GM10248 (cell line): ENCODE measurements around the gene SLC45A3.

Experiments
- CTCF ChIA-PET: fragments of 300-600 bp; sonication (Branson Sonifier 250); formaldehyde crosslinking; extraction: SDS; loops from one replicate; lab custom pipeline; 2021; ENCODE audit warnings: antibody characterized with exemption; lab: Yijun Ruan, JAX
- POLR2A ChIA-PET: fragments of 350-650 bp; sonication (Branson Sonifier 250); formaldehyde crosslinking; extraction: SDS; loops from one replicate; lab custom pipeline; 2020; ENCODE audit warnings: antibody characterized with exemption; lab: Yijun Ruan, JAX
- DNase-seq: peaks from one replicate; pipeline ENCODE4 v3.0.0; 2012; ENCODE audit errors: extremely low spot score
- TF ChIP-seq, protein P1 (sequence below): IDR thresholded peaks from 2 replicates; pipeline ENCODE4 v1.5.1; 2012; ENCODE audit warnings: mild to moderate bottlenecking, low read depth; ENCODE audit errors: extremely low read depth, missing control alignments, control extremely low read depth

SLC45A3 gene

DNA sequence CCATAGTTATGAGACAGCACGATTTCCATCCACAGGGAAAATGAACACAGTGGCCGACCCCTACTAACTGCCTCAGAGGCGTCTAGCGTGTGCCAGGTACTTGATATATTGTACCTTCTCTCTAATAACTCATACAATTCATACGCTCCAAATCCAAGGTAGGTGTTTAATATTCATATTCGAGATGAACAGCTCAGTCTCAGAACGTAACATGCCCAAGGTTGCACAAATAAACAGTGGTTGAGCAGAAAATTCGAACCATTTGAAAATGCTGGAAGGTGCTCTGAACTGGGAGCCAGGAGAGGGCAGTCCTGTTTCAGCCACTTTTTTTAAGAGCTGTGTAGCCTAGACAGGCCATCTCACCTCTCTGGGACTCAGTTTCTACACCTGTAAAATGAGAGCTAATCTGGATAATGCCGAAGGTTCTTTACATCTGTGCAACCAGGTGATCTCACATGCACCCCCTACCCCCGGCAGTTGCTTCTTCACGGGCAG, 7.9 kb downstream of the SLC45A3 start:
- no peak for DNase-seq
- CTCF ChIA-PET = interaction anchor here (1.1 to 4.2 kb wide), 6 partner anchors 13 to 305 kb away, joined by 3 to 30 read pairs (median 4); no protein-coding TSS in a partner anchor
- POLR2A ChIA-PET = no interaction called here
- TF ChIP-seq, protein P1, sequence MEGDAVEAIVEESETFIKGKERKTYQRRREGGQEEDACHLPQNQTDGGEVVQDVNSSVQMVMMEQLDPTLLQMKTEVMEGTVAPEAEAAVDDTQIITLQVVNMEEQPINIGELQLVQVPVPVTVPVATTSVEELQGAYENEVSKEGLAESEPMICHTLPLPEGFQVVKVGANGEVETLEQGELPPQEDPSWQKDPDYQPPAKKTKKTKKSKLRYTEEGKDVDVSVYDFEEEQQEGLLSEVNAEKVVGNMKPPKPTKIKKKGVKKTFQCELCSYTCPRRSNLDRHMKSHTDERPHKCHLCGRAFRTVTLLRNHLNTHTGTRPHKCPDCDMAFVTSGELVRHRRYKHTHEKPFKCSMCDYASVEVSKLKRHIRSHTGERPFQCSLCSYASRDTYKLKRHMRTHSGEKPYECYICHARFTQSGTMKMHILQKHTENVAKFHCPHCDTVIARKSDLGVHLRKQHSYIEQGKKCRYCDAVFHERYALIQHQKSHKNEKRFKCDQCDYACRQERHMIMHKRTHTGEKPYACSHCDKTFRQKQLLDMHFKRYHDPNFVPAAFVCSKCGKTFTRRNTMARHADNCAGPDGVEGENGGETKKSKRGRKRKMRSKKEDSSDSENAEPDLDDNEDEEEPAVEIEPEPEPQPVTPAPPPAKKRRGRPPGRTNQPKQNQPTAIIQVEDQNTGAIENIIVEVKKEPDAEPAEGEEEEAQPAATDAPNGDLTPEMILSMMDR = no peak

DNA sequence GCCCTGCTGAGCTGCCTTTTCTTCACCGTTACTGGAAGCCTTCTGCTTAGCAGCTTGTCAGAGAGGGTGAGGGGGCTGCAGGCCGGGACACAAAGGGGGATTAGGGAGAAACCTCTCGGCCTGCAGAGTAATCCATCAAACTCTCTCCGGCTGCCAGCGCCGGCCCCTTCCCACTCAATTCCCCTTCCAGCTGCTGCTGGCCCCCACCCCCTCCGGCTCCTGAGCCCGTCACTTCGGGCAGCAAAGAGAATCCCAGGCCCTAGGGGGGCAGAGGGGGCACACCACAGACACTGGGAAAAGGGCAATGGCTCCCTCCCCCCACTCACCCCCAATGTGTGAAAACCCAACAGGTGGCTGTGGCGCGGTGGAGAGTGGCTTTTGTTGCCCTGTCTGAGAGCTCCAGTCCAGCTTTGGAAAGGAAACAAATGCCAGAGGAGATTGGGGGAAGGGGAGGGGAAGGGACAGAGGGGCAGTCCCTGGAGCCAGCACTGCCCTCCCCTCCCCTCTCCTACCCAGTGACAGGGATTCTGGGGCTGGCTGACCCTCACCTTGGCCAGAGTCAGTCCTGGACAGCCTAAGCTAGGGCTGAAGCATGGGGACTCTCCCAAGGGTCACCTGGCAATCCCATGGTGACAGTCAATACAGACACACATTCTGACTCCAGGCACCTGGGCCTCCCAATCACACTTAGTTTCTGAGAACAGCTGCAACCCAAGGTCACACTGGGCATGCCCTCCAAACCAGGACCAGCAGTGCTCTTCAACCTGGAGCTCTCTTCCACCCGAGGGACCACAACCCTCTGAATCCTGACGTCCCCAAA, 9.5 kb downstream of the SLC45A3 start:
- TF ChIP-seq, protein P1 = no peak
- POLR2A ChIA-PET = interaction anchor here (0.5 kb wide), 1 partner anchor 13 kb away, joined by 5 read pairs; no protein-coding TSS in a partner anchor
- DNase-seq = peak; percentile 31
- CTCF ChIA-PET = interaction anchor here (0.9 to 8.4 kb wide), 9 partner anchors 14 to 306 kb away, joined by 3 to 157 read pairs (median 6); partner anchors contain the start of gene ELK4

DNA sequence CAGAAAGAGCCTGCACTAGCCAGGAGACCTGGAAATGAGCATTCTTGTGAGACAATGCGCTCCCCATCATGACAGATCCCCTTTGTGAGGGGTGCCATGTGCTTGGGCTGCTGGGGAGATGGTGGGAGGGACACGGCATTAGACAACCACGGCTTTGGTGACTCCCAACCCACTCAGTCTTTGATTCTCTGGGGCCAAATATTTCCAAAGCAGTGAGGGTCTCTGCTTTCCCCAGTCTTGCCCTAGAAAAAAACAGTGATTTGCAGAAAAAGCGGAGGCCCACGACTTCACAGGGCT, 10.2 kb downstream of the SLC45A3 start:
- TF ChIP-seq, protein P1 = no peak
- DNase-seq = no peak
- ChIA-PET POLR2A (no interaction called here), CTCF (interaction anchor here (0.9 to 8.4 kb wide), 11 partner anchors 13 to 396 kb away, joined by 3 to 157 read pairs (median 5); partner anchors contain the start of gene ELK4)

- TF ChIP-seq, protein P1 = no peak
- peak; percentile 75 for DNase-seq
- ChIA-PET POLR2A (no interaction called here), CTCF (interaction anchor here (0.9 to 8.4 kb wide), 17 partner anchors 9 to 437 kb away, joined by 3 to 157 read pairs (median 3); partner anchors contain the start of gene ELK4)
These were observed 10.8 kb downstream of the SLC45A3 start for GRCh38 chr1:205669341-205670149.

- CTCF ChIA-PET = interaction anchor here (0.9 to 8.4 kb wide), 16 partner anchors 8 to 437 kb away, joined by 3 to 157 read pairs (median 4); no protein-coding TSS in a partner anchor
- DNase-seq = peak; percentile 76
- TF ChIP-seq, protein P1 = peak; percentile 24
- POLR2A ChIA-PET = no interaction called here
These were observed 11.4 kb downstream of the SLC45A3 start for GRCh38 chr1:205668951-205669340.
